OCI-LY3 (cell line): Measurements from ENCODE around the gene KCMF1.
A peak's percentile ranks its signal among the peaks of the same experiment; 100 is the strongest.

Experiments
- H2AFZ ChIP-seq: fragments of 200-600, 300-600 bp; shearing (Covaris generic); 2 replicates; pipeline ENCODE4 v1.6.0; 2014; ENCODE audit warnings: antibody characterized with exemption, low read depth, low read length
- H3K27ac ChIP-seq: fragments of 200-600, 300-600 bp; sonication (generic); 2 replicates; pipeline ENCODE4 v1.5.1; 2014; ENCODE audit warnings: mild to moderate bottlenecking, low read length, moderate library complexity, mixed read lengths
- H3K27me3 ChIP-seq: fragments of 200-600, 300-600 bp; sonication (generic); 2 replicates; pipeline ENCODE4 v1.6.1; 2014; ENCODE audit warnings: low read depth, low read length, mixed read lengths
- H3K36me3 ChIP-seq: fragments of 200-600, 300-600 bp; sonication (generic); replicated peaks from 2 replicates; pipeline ENCODE3; 2014; ENCODE audit warnings: low read depth, low read length, mixed read lengths
- H3K4me1 ChIP-seq: fragments of 300-600, 200-600 bp; sonication (generic); 2 replicates; pipeline ENCODE4 v1.6.1; 2014; ENCODE audit warnings: low read length, mixed read lengths
- H3K4me2 ChIP-seq: fragments of 200-600, 300-600 bp; sonication (generic); 2 replicates; pipeline ENCODE4 v1.6.1; 2014; ENCODE audit warnings: low read length, mixed read lengths
- H3K4me3 ChIP-seq: fragments of 300-600, 200-600 bp; sonication (generic); 2 replicates; pipeline ENCODE4 v1.5.1; 2014; ENCODE audit warnings: antibody characterized with exemption, mild to moderate bottlenecking, low read length, moderate library complexity
- H3K79me2 ChIP-seq: fragments of 300-600, 200-600 bp; shearing (Covaris generic); 2 replicates; pipeline ENCODE4 v1.6.1; 2014; ENCODE audit warnings: mild to moderate bottlenecking, low read length, mixed read lengths
- H3K9ac ChIP-seq: fragments of 300-600, 200-600 bp; shearing (Covaris generic); 2 replicates; pipeline ENCODE4 v1.6.0; 2014; ENCODE audit warnings: mild to moderate bottlenecking, low read length, moderate library complexity
- H3K9me3 ChIP-seq: fragments of 200-600, 300-600 bp; shearing (Covaris generic); 2 replicates; pipeline ENCODE4 v1.6.1; 2014; ENCODE audit warnings: low read length, mixed read lengths; ENCODE audit not compliant: insufficient read depth
- H4K20me1 ChIP-seq: fragments of 200-600, 300-600 bp; sonication (generic); 2 replicates; pipeline ENCODE4 v1.6.1; 2016; ENCODE audit warnings: low read length, mixed read lengths; ENCODE audit not compliant: insufficient read depth
- CTCF ChIP-seq: fragments of 200-600, 300-600 bp; sonication (generic); IDR thresholded peaks from 2 replicates; pipeline ENCODE4 v1.5.1; 2014; ENCODE audit warnings: antibody characterized with exemption, low read length, low read depth
- EZH2phosphoT487 ChIP-seq: fragments of 200-600 bp; shearing (Covaris generic); IDR thresholded peaks from 2 replicates; pipeline ENCODE4 v1.6.1; 2018; ENCODE audit warnings: antibody characterized with exemption, mixed run types, low read depth

Gene KCMF1

GRCh38 chr2:84947010-84947593 is 23.9 kb upstream of the KCMF1 start:
- H3K4me1 ChIP-seq, result peaks cover 50% of the 10 kb centered on the region
- peak overlapping the region; percentile 69 for H3K4me3 ChIP-seq
- H4K20me1 ChIP-seq, result no peaks in the 10 kb centered on the region
- H2AFZ ChIP-seq, result no peak overlapping the region; the same call in 1 of the 2 replicates
- no peaks in the 10 kb centered on the region for H3K9me3 ChIP-seq
- TF ChIP-seq CTCF, result no peak
- no peak for TF ChIP-seq EZH2phosphoT487
- peak overlapping the region; percentile 99 for H3K4me2 ChIP-seq
- H3K9ac ChIP-seq, result peak overlapping the region; percentile 79; the same call in 1 of the 2 replicates
- no peaks in the 10 kb centered on the region for H3K27me3 ChIP-seq
- peaks cover 5% of the 10 kb centered on the region for H3K36me3 ChIP-seq
- H3K79me2 ChIP-seq, result peaks cover 9% of the 10 kb centered on the region; the same call in 1 of the 2 replicates
- peak overlapping the region; percentile 97 for H3K27ac ChIP-seq

GRCh38 chr2:84953535-84953934 is 17.4 kb upstream of the KCMF1 start:
- no peaks in the 10 kb centered on the region for H3K9me3 ChIP-seq
- H3K36me3 ChIP-seq, result no peaks in the 10 kb centered on the region
- no peak overlapping the region for H3K4me3 ChIP-seq
- no peaks in the 10 kb centered on the region for H3K27me3 ChIP-seq
- H2AFZ ChIP-seq, result no peak overlapping the region
- H3K9ac ChIP-seq, result no peak overlapping the region
- TF ChIP-seq EZH2phosphoT487 (no peak), CTCF (no peak)
- H3K27ac ChIP-seq, result no peak overlapping the region
- no peaks in the 10 kb centered on the region for H4K20me1 ChIP-seq
- H3K4me2 ChIP-seq, result no peak overlapping the region
- H3K4me1 ChIP-seq, result peaks cover 16% of the 10 kb centered on the region
- no peaks in the 10 kb centered on the region for H3K79me2 ChIP-seq

- no peak for TF ChIP-seq EZH2phosphoT487
- no peak for TF ChIP-seq CTCF
- H3K27ac ChIP-seq, result no peak overlapping the region
- no peak overlapping the region for H2AFZ ChIP-seq
- H3K4me1 ChIP-seq, result peaks cover 18% of the 10 kb centered on the region
- H3K4me2 ChIP-seq, result no peak overlapping the region
- H3K27me3 ChIP-seq, result no peaks in the 10 kb centered on the region
- no peak overlapping the region for H3K9ac ChIP-seq
- H3K36me3 ChIP-seq, result no peaks in the 10 kb centered on the region
- no peaks in the 10 kb centered on the region for H4K20me1 ChIP-seq
- H3K79me2 ChIP-seq, result no peaks in the 10 kb centered on the region
- no peaks in the 10 kb centered on the region for H3K9me3 ChIP-seq
- no peak overlapping the region for H3K4me3 ChIP-seq
Measured at GRCh38 chr2:84954329-84954728, 16.6 kb upstream of the KCMF1 start.

GRCh38 chr2:84956334-84957297 is 14.3 kb upstream of the KCMF1 start:
- Histone ChIP-seq H3K79me2 (no peaks in the 10 kb centered on the region), H3K9ac (no peak overlapping the region), H3K27me3 (no peaks in the 10 kb centered on the region), H3K9me3 (no peaks in the 10 kb centered on the region), H4K20me1 (no peaks in the 10 kb centered on the region), H3K4me1 (peaks cover 30% of the 10 kb centered on the region), H2AFZ (no peak overlapping the region), H3K27ac (no peak overlapping the region), H3K4me2 (no peak overlapping the region), H3K36me3 (peaks cover 3% of the 10 kb centered on the region), H3K4me3 (no peak overlapping the region)
- no peak for TF ChIP-seq CTCF
- no peak for TF ChIP-seq EZH2phosphoT487
